GM12874 (cell line): ENCODE results near the gene SIGLEC15.

ENCODE experiments used
- TF ChIP-seq, protein P1 (sequence below): IDR thresholded peaks from 2 replicates; pipeline ENCODE4 v1.5.1; 2011; ENCODE audit warnings: low read depth, mild to moderate bottlenecking, control low read depth, low read length, moderate library complexity; ENCODE audit not compliant: insufficient read depth

SIGLEC15 gene

DNA sequence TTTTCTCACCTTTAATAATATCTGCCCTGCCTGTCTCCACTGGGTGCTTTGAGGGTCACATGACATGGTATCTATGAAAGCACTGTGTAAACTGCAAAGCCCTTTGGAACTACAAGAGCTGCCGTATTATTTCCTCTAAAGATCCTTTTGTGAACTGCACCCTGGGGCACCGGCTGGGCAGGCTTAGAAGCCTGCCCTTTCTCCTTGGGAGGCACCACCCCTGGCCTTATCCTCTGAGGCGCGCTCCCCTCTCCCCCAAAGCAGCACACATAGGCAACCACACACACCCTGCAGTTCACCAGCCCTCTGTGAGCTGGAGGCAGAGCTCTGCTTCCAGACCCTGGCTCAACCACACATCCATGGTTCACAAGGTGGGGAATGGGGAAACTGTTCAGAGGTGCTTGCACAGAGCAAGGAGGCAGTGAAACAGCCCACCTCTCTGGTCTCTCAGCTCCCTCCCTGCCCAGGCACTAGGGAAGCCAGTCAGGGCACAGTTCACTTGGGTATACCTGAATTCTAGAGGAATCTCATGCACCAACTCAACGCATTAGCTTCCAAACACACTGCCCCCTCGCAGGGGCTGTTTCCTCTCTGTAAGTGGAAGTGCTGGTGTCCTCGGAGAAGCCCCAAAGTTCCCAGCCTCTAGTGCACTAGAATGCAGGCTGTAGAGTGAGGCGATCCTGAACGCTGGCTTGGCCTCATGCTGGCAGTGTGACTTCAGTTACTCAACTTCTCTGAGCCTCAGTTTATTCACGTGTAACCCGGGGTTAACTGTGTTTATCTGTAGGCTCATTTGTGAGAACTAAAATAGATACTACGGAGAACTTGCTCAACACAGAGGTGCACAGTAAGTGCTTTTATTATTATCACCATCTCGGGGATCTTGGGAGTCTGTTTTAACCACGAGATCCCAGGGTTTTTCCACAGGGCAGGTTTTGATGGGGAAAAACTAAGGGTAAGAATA lies 11.0 kb downstream of the SIGLEC15 start:
- TF ChIP-seq, protein P1, sequence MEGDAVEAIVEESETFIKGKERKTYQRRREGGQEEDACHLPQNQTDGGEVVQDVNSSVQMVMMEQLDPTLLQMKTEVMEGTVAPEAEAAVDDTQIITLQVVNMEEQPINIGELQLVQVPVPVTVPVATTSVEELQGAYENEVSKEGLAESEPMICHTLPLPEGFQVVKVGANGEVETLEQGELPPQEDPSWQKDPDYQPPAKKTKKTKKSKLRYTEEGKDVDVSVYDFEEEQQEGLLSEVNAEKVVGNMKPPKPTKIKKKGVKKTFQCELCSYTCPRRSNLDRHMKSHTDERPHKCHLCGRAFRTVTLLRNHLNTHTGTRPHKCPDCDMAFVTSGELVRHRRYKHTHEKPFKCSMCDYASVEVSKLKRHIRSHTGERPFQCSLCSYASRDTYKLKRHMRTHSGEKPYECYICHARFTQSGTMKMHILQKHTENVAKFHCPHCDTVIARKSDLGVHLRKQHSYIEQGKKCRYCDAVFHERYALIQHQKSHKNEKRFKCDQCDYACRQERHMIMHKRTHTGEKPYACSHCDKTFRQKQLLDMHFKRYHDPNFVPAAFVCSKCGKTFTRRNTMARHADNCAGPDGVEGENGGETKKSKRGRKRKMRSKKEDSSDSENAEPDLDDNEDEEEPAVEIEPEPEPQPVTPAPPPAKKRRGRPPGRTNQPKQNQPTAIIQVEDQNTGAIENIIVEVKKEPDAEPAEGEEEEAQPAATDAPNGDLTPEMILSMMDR: no peak

DNA sequence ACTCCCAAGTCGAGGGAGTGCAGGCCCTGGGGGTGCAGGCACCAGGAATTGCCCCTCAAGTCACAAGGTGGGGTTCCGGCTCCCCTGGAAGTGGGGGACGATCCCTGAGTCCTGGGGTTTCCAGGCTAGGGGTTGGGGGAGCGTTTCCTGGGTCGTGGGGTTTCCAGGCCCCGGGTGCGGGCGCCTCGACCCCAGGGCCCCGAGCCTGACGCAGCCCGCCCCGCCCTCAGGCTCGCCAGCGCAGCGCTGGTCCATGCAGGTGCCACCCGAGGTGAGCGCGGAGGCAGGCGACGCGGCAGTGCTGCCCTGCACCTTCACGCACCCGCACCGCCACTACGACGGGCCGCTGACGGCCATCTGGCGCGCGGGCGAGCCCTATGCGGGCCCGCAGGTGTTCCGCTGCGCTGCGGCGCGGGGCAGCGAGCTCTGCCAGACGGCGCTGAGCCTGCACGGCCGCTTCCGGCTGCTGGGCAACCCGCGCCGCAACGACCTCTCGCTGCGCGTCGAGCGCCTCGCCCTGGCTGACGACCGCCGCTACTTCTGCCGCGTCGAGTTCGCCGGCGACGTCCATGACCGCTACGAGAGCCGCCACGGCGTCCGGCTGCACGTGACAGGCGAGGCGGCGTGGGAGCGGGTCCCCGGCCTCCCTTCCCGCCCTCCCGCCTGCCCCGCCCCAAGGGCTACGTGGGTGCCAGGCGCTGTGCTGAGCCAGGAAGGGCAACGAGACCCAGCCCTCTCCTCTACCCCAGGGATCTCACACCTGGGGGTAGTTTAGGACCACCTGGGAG lies 12.0 kb downstream of the SIGLEC15 start:
- TF ChIP-seq, protein P1: 0 out of 2 replicates have a peak, but pooled peaks have one; percentile 15

DNA sequence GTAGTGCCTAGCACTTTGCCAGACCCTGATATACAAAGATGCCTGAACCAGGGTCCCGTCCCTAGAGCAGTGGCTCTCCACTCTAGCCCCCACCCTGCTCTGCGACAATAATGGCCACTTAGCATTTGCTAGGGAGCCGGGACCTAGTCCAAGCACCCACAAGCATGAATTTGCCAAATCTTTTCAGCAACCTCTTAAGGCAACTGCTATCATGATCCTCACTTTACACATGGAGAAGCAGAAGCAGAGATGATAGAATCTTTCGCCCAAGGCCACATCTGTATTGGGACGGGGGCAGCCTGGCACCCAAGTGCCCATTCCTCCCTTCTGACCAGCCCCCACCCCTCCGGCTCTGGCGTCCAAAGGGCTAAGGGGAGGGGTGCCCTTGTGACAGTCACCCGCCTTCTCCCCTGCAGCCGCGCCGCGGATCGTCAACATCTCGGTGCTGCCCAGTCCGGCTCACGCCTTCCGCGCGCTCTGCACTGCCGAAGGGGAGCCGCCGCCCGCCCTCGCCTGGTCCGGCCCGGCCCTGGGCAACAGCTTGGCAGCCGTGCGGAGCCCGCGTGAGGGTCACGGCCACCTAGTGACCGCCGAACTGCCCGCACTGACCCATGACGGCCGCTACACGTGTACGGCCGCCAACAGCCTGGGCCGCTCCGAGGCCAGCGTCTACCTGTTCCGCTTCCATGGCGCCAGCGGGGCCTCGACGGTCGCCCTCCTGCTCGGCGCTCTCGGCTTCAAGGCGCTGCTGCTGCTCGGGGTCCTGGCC lies 13.0 kb downstream of the SIGLEC15 start:
- TF ChIP-seq, protein P1: no peak

DNA sequence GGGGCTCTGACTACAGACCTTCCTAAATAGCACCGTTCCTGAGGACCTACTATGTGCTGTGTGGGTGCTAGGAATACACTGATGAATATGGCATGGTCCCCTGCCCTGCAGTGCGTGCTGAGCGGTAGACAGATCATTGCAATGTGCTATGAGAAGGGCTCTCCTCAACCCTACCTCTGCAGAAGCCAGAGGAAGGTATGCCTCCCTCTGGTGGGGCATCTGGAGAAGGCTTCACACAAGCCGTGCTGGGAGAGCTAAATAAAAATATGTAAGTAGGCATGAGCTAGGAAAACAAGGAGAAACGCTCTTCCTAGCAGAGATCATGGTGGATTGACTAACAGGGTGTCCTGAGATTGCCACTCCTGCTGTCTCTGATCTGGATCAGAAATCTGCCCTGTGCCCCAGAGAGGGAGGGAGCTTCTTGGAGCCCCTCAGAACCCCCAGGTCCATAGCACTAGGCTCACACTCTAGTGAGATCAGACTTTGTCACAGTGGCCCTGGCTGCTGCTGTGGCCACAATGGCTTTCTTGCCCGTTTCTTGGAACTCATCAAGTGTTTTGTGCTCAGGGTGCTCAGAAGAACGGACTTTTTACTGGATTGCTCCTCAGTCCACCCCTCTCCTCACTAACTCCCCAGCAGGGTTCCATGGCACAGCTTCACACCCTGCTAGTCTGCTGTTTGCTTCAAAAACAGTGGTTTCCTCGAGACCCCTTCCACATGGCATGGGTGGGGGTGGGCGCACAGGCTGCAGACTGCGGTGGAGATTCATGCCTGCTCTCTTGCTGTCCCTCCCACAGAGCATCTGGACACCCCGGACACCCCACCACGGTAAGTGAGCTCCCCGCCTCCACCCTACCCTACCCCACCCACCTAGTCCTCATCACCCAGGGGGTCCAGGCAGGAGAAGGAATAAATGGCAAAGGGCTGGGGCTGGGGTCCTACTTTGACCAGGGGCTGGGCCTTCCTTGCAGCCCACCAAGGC lies 14.2 kb downstream of the SIGLEC15 start:
- TF ChIP-seq, protein P1: peak; percentile 24; the same call in 1 of the 2 replicates

DNA sequence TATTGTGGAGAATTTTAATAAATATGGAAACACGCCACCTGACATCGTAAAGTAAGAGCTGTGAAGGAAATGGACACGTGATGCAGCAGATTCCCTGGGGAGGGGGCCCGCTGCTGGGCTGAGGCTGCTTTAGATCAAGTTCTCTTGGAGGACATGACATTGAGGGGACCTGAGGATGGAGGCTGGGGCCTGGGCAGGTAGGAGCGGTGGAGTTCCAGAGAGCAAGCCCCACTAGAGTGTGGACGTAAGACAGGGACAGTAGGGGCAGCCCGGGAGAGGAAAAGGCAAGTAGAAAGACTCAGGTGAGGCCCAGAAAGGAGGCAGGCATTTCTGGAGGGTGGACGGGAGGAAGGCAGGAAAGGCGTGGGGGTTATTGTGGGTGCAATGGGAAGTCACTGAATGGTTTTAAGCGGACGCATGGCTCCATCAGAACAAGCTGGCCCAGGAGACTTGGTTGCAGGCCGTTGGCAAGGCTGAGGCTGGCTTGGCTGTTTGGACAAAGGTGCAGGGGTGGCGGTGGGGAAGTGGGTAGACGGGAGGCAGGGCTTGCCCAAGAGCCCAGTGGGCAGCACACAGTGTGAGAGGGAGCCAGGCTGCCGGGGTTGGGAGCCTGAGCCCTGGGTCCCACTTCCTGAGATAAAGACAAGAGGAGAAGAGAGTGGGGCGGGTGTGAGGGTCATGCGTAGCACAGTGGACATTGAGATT lies 15.7 kb downstream of the SIGLEC15 start:
- TF ChIP-seq, protein P1: no peak
